ENCODE measurements around the gene PRKG1. TPM values are rescaled to one million over a fixed set of nuclear protein-coding genes. Genes with fewer than 3 reads are reported as not detected.

The PRKG1 gene
- total and polyA plus RNA-seq, 2 of the 4 experiments (the other 2 are of a cell fraction) = 3.5 to 18.3 TPM

DNA sequence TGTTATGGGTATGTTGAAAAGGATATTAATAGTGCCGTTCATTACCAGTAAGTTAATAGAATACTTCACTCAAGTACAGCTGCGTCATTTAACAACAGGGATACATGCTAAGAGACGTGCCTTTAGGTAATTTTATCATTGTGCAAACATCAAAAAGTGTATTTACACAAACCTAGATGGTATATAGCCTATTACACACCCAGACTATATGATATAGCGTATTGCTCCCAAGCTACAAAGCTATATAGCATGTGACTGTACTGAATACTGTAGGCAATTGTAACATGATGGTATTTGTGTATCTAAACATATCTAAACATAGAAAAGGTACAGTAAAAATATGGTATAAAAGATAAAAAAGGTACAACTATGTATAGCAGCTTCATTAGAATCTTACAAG is 11.1 kb upstream of the PRKG1 start:
- BruUV-seq (replicated peaks) = no TSS peak
- H3K9me1 ChIP-seq (ENCODE audit: insufficient read depth, low read length) = no peaks in the 10 kb centered on the region
- no CpG with 5 or more reads among the region's 4 CpGs for WGBS, 2 experiments (ENCODE audit: extremely low coverage in 2 of 2, insufficient read length in 1 of 2)
- CTCF ChIA-PET = interaction anchor here (0.6 to 2.0 kb wide), 4 partner anchors 71 to 1123 kb away, joined by 3 to 10 read pairs (median 3); no protein-coding TSS in a partner anchor
- no peaks in the 10 kb centered on the region for H4K20me1 ChIP-seq (ENCODE audit: insufficient read depth, low read length)
- intact Hi-C loops (cut with micrococcal nuclease) (loop anchor here (2.0 to 10.0 kb wide), 3 partner anchors 360 to 1149 kb away; no protein-coding TSS in a partner anchor), dilution Hi-C loops (cut with HindIII; ENCODE audit: low sequenced_read_pairs, unreplicated experiment) (no loop called here), in situ Hi-C loops (cut with MboI; ENCODE audit: low sequenced_read_pairs) (loop anchor here (10.0 kb wide), 2 partner anchors 902 to 1152 kb away; no protein-coding TSS in a partner anchor)
- H2BK5ac ChIP-seq (ENCODE audit: low read depth, low read length, poor library complexity, severe bottlenecking) = no peak overlapping the region
- no peak overlapping the region for H3K4me2 ChIP-seq (ENCODE audit: low read depth, low read length)
- H3K27me3 ChIP-seq (ENCODE audit: control insufficient read depth, insufficient read depth, low read length) = no peaks in the 10 kb centered on the region
- no peak overlapping the region for H3K56ac ChIP-seq (ENCODE audit: extremely low read depth, insufficient read depth, low read length)
- H3K14ac ChIP-seq (replicated peaks; ENCODE audit: low read depth, low read length) = no peak overlapping the region
- H3K4ac ChIP-seq (ENCODE audit: low read depth, low read length) = no peak overlapping the region
- no peak overlapping the region for H2BK120ac ChIP-seq (ENCODE audit: low read depth, low read length)
- ATAC-seq (ENCODE audit: low read depth) (no peak), DNase-seq (no peak)
- H2AK9ac ChIP-seq (replicated peaks; ENCODE audit: low read depth, low read length, poor library complexity) = no peak overlapping the region
- no peak overlapping the region for H2AFZ ChIP-seq (replicated peaks; ENCODE audit: low read length, poor library complexity)
- TF ChIP-seq MAFK (IDR thresholded peaks at IDR 0.05; ENCODE audit: low read depth, low read length) = no peak
- TF ChIP-seq BHLHE40 (IDR thresholded peaks at IDR 0.05; ENCODE audit: low read depth, low read length) = no peak
- no peak for TF ChIP-seq RFX5 (IDR thresholded peaks at IDR 0.05; ENCODE audit: low read depth, low read length)
- no peak for TF ChIP-seq SMC3 (IDR thresholded peaks at IDR 0.05; ENCODE audit: low read depth, low read length)
- TF ChIP-seq CHD1 (IDR thresholded peaks at IDR 0.05; ENCODE audit: low read depth, low read length) = no peak
- no peak for TF ChIP-seq FOS (IDR thresholded peaks at IDR 0.05; ENCODE audit: low read depth, low read length)
- TF ChIP-seq POLR2A (IDR thresholded peaks at IDR 0.05; ENCODE audit: low read depth, low read length) = no peak
- TF ChIP-seq NFE2L2 (IDR thresholded peaks at IDR 0.05; ENCODE audit: low read depth, low read length) = no peak
- no peak for TF ChIP-seq RCOR1 (IDR thresholded peaks at IDR 0.05; ENCODE audit: insufficient replicate concordance, low read length)
- TF ChIP-seq MXI1 (IDR thresholded peaks at IDR 0.05; ENCODE audit: borderline replicate concordance, low read depth, low read length) = no peak
- TF ChIP-seq, protein P1, sequence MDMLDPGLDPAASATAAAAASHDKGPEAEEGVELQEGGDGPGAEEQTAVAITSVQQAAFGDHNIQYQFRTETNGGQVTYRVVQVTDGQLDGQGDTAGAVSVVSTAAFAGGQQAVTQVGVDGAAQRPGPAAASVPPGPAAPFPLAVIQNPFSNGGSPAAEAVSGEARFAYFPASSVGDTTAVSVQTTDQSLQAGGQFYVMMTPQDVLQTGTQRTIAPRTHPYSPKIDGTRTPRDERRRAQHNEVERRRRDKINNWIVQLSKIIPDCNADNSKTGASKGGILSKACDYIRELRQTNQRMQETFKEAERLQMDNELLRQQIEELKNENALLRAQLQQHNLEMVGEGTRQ (IDR thresholded peaks at IDR 0.05; ENCODE audit: low read depth, low read length) = no peak
- TF ChIP-seq, protein P2, sequence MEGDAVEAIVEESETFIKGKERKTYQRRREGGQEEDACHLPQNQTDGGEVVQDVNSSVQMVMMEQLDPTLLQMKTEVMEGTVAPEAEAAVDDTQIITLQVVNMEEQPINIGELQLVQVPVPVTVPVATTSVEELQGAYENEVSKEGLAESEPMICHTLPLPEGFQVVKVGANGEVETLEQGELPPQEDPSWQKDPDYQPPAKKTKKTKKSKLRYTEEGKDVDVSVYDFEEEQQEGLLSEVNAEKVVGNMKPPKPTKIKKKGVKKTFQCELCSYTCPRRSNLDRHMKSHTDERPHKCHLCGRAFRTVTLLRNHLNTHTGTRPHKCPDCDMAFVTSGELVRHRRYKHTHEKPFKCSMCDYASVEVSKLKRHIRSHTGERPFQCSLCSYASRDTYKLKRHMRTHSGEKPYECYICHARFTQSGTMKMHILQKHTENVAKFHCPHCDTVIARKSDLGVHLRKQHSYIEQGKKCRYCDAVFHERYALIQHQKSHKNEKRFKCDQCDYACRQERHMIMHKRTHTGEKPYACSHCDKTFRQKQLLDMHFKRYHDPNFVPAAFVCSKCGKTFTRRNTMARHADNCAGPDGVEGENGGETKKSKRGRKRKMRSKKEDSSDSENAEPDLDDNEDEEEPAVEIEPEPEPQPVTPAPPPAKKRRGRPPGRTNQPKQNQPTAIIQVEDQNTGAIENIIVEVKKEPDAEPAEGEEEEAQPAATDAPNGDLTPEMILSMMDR (conservative IDR thresholded peaks at IDR 0.05; ENCODE audit: low read depth, low read length) = no peak
- no peak for TF ChIP-seq RAD21 (IDR thresholded peaks at IDR 0.05; ENCODE audit: low read length)
- TF ChIP-seq, protein P3, sequence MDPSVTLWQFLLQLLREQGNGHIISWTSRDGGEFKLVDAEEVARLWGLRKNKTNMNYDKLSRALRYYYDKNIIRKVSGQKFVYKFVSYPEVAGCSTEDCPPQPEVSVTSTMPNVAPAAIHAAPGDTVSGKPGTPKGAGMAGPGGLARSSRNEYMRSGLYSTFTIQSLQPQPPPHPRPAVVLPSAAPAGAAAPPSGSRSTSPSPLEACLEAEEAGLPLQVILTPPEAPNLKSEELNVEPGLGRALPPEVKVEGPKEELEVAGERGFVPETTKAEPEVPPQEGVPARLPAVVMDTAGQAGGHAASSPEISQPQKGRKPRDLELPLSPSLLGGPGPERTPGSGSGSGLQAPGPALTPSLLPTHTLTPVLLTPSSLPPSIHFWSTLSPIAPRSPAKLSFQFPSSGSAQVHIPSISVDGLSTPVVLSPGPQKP (IDR thresholded peaks at IDR 0.05; ENCODE audit: borderline replicate concordance, low read depth, low read length) = no peak
- H2AK5ac ChIP-seq (ENCODE audit: low read depth, low read length) = no peak overlapping the region
- POLR2A ChIA-PET (ENCODE audit: unreplicated experiment) = no interaction called here
- H3K18ac ChIP-seq (ENCODE audit: low read depth, low read length) = no peak overlapping the region
- H4K91ac ChIP-seq (ENCODE audit: insufficient read depth, low read depth, low read length) = no peak overlapping the region
- H3K27ac ChIP-seq (ENCODE audit: insufficient read depth, low read length) = no peak overlapping the region
- H3K4me3 ChIP-seq (ENCODE audit: insufficient read depth, low read depth, low read length) = no peak overlapping the region
- no peak overlapping the region for H4K8ac ChIP-seq (ENCODE audit: low read depth in 2 of 2, low read length in 2 of 2)
- H2BK15ac ChIP-seq (ENCODE audit: low read depth, low read length) = no peak overlapping the region
- no peak overlapping the region for H2BK20ac ChIP-seq (ENCODE audit: low read depth, low read length)
- no peaks in the 10 kb centered on the region for H3K36me3 ChIP-seq (ENCODE audit: control insufficient read depth, insufficient read depth, low read length)
- H3K4me1 ChIP-seq (ENCODE audit: control insufficient read depth, insufficient read depth, low read length) = no peaks in the 10 kb centered on the region
- peaks cover 3 to 9% of the 10 kb centered on the region in 2 experiments; a peak in 3 of 4 replicates for H3K79me1 ChIP-seq (ENCODE audit: low read depth in 1 of 2, low read length in 2 of 2)
- H4K5ac ChIP-seq (ENCODE audit: low read depth, low read length) = no peak overlapping the region
- H3K9ac ChIP-seq (ENCODE audit: low read depth, low read length) = no peak overlapping the region
- H3K23ac ChIP-seq (ENCODE audit: low read depth, low read length) = no peak overlapping the region
- H3K9me3 ChIP-seq (ENCODE audit: control insufficient read depth, insufficient read depth, low read length) = no peaks in the 10 kb centered on the region
